Measurements from ENCODE around the gene HOXB13. TPM values are rescaled to one million over a fixed set of nuclear protein-coding genes. Genes with fewer than 3 reads are reported as not detected.

HOXB13 gene
- total and polyA plus RNA-seq, 8 donors, result 0.15 to 0.29 TPM; not detected in 6

GRCh38 chr17:48726114-48726915 lies 2.2 kb downstream of the HOXB13 start:
- 10 to 16% (median 15%) methylated on average over 19 to 20 of the region's 20 CpGs for WGBS, 5 donors
- Histone ChIP-seq H3K9me3 (no peaks in the 10 kb centered on the region), H3K27ac (no peak overlapping the region), H3K36me3 (no peaks in the 10 kb centered on the region), H3K4me3 (no peak overlapping the region), H3K27me3 (peaks cover 41 to 100% (median 97%) of the 10 kb centered on the region in 3 donors), H3K4me1 (peaks cover 16 to 47% (median 39%) of the 10 kb centered on the region in 4 donors)
- intact Hi-C loops (cut with DNase I; ENCODE audit: low total_unique reads), result loop anchor here (10.0 kb wide), 2 partner anchors 68 to 158 kb away; no protein-coding TSS in a partner anchor
- no peak for DNase-seq
- TF ChIP-seq POLR2AphosphoS5 (IDR thresholded peaks at IDR 0.05), result no peak
- TF ChIP-seq, protein P1, sequence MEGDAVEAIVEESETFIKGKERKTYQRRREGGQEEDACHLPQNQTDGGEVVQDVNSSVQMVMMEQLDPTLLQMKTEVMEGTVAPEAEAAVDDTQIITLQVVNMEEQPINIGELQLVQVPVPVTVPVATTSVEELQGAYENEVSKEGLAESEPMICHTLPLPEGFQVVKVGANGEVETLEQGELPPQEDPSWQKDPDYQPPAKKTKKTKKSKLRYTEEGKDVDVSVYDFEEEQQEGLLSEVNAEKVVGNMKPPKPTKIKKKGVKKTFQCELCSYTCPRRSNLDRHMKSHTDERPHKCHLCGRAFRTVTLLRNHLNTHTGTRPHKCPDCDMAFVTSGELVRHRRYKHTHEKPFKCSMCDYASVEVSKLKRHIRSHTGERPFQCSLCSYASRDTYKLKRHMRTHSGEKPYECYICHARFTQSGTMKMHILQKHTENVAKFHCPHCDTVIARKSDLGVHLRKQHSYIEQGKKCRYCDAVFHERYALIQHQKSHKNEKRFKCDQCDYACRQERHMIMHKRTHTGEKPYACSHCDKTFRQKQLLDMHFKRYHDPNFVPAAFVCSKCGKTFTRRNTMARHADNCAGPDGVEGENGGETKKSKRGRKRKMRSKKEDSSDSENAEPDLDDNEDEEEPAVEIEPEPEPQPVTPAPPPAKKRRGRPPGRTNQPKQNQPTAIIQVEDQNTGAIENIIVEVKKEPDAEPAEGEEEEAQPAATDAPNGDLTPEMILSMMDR (IDR thresholded peaks at IDR 0.05), result no peak

DNA sequence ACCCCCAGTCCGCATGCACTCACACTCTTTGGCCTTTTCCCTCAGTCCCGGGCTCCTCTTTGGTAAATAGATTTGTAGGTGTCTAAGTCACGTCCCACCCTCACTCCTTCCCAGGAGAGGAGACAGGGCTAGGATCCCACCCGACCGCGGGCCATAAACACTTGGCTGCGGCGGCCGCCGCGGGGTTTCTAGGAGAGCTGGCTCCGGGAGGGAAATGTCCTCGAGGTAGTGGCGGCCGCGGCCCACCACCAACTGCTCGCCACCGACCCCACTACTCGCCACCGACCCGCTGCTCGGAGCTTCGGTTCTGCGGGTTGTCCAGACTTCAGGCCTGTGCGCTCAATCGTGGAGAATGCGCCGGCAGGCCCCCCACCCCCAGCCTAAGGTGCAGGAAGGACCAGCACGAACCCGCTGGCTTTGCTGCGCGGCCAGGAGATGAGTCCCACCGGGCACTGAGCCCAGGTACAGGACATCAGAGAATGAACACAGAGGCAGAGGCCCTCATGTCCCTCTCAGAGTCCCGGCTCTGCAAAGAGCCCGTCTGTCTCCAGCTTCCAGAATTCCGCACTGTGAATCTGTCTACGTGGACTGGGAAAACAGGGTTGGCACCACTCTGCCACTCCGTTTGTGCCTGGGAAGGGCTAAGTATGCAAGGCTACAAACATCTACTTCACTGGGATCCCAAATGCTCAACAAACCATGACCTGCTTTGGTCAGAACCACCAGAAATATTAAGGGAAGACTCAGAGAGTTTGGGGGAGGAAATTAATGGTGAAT lies 3.1 kb downstream of the HOXB13 start:
- H3K4me3 ChIP-seq, result peak overlapping the region in 1 of 4 donors; percentile 30
- no peaks in the 10 kb centered on the region for H3K36me3 ChIP-seq
- 5 to 9% (median 7%) methylated on average over 36 to 38 of the region's 38 CpGs for WGBS, 5 donors
- H3K9me3 ChIP-seq, result no peaks in the 10 kb centered on the region
- TF ChIP-seq POLR2AphosphoS5 (IDR thresholded peaks at IDR 0.05), result no peak
- no peak overlapping the region for H3K27ac ChIP-seq
- DNase-seq, result no peak
- peaks cover 36 to 100% (median 100%) of the 10 kb centered on the region in 3 donors for H3K27me3 ChIP-seq
- H3K4me1 ChIP-seq, result peaks cover 16 to 47% (median 39%) of the 10 kb centered on the region in 4 donors
- intact Hi-C loops (cut with DNase I; ENCODE audit: low total_unique reads), result loop anchor here (10.0 kb wide), 2 partner anchors 69 to 159 kb away; no protein-coding TSS in a partner anchor

DNA sequence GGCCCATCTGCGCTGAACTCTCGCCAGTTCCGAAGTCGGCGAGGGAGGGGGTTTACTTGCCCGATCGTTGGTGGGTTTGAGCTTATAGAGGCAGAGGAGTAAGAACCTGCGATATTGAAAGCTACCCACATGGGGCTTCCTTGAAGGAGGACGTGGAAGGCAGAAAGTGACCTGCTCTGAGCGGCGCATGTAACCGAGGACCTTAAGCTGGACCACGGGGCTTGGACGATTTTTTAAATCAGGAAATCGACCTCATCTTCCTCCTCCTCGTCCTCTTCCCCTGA lies 3.6 kb downstream of the HOXB13 start:
- TF ChIP-seq POLR2AphosphoS5 (IDR thresholded peaks at IDR 0.05) (no peak), EP300 (IDR thresholded peaks at IDR 0.05) (no peak), POLR2A (IDR thresholded peaks at IDR 0.05) (no peak)
- TF ChIP-seq, protein P1 (IDR thresholded peaks at IDR 0.05), result no peak
- no peak overlapping the region for H3K27ac ChIP-seq
- H3K27me3 ChIP-seq, result peaks cover 36 to 100% (median 100%) of the 10 kb centered on the region in 3 donors
- no peak for DNase-seq
- H3K9me3 ChIP-seq, result no peaks in the 10 kb centered on the region
- WGBS, 5 donors, result 0 to 4% (median 2%) methylated on average over 16 of the region's 16 CpGs
- H3K4me1 ChIP-seq, result peaks cover 16 to 47% (median 39%) of the 10 kb centered on the region in 4 donors
- intact Hi-C loops (cut with DNase I; ENCODE audit: low total_unique reads), result loop anchor here (10.0 kb wide), 2 partner anchors 70 to 160 kb away; no protein-coding TSS in a partner anchor
- H3K4me3 ChIP-seq, result peak overlapping the region in 1 of 4 donors; percentile 30
- H3K36me3 ChIP-seq, result no peaks in the 10 kb centered on the region

DNA sequence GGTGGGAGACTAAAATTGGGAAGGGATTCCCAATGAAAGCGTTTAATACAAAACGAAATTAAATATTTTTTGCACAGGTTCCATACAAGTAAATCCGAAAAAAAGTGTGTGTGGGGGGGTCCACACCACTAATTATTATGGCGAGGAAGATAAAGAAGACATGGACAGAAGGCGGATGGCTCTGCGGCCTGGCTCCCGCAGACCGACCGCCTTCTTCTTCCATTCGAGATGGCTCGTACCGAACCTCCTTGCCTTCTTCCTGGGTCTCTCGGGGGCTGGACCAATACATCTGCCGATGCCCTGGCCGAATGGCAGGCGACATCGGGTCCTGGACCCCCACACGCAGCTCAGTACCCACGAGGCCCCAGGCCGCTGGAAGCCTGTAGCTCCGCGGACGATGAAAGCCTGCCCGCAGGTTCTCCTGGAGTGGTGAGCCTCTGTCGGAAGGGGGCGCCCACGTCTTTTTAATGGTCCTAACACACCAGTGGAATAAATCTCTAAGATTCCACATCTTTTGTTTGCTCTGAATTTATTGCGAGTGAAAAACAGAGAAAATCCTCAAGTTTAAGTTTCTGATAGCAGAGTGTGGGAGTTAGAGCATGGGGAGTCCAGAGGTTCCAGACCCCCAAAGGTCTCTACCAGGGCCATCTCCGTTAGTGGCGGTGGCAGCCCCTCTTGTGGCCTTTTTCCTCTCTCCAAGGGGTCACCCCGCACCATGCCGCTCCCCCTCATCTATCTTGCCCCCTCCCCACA lies 4.1 kb downstream of the HOXB13 start:
- intact Hi-C loops (cut with DNase I; ENCODE audit: low total_unique reads), result loop anchor here (10.0 kb wide), 2 partner anchors 70 to 160 kb away; no protein-coding TSS in a partner anchor

More for the DNA sequence above, 4.1 kb downstream of the HOXB13 start:
- Histone ChIP-seq H3K27ac (no peak overlapping the region), H3K27me3 (peaks cover 41 to 100% (median 100%) of the 10 kb centered on the region in 3 donors), H3K4me3 (peak overlapping the region in 1 of 4 donors; percentile 30), H3K9me3 (peaks cover 0 to 4% (median 0%) of the 10 kb centered on the region in 4 donors), H3K4me1 (peaks cover 16 to 52% (median 41%) of the 10 kb centered on the region in 4 donors), H3K36me3 (no peaks in the 10 kb centered on the region)
- TF ChIP-seq, protein P1 (IDR thresholded peaks at IDR 0.05), result peak in 4 of 7 experiments; percentile 57 to 78 (median 72)
- TF ChIP-seq POLR2A (IDR thresholded peaks at IDR 0.05), result no peak
- DNase-seq, result peak; percentile 89 to 93
- 6 to 12% (median 7%) methylated on average over 24 to 32 of the region's 32 CpGs for WGBS, 5 donors

Measured in stomach (tissue), 9 donors.